NCI-H187 (cell line): Measurements from ENCODE around the gene SMURF2.
"Not testable (repeated sequence)": the region's sequence is repeated elsewhere in the genome, so short reads cannot be mapped to it uniquely, and the experiment has no call there.

Experiments used
- DNase-seq, 2 experiments: peaks; one replicate each; lab custom pipeline; 2025; lab: John Stamatoyannopoulos, UW

Gene SMURF2

GRCh38 chr17:64630309-64631223 lies 31.5 kb downstream of the SMURF2 start:
- DNase-seq = no peak

DNA sequence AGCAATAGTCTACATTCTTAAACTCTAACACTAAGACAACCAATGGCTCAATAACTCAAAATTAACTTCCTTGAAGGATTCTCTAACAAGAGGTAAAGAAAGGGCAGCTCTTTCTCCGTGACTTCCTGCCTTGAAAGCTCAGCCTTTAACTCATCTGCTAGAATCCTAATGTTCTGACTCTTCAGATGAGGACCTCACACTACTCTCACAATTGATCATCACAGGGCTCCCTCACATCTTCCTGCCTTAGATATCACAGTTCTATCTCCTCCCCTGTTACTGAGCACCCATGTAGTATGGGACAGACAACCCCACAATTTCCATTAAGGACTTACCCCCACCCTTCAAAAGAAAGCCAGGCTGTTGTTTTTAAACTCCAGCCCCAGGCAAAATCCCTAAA lies 33.5 kb downstream of the SMURF2 start:
- DNase-seq = no peak

GRCh38 chr17:64627797-64628196 lies 34.3 kb downstream of the SMURF2 start:
- DNase-seq = no peak

DNA sequence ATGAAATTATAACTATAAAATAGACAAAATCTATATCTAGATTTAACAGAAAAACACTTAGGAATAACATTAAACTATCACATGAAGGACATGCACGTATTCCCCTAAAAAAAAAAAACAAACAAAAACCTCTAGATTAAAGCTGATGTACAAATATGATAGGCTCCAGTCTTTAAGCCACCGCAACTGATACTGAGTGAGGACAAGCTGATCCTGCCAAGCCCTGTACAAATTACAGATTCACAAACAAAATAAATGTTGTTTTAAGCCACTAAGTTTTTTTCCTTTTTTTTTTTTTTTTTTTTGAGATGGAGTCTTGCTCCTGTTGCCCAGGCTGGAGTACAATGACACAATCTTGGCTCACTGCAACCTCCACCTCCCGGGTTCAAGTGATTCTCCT lies 35.3 kb downstream of the SMURF2 start:
- no peak for DNase-seq

GRCh38 chr17:64625541-64625940 lies 36.6 kb downstream of the SMURF2 start:
- no peak for DNase-seq

DNA sequence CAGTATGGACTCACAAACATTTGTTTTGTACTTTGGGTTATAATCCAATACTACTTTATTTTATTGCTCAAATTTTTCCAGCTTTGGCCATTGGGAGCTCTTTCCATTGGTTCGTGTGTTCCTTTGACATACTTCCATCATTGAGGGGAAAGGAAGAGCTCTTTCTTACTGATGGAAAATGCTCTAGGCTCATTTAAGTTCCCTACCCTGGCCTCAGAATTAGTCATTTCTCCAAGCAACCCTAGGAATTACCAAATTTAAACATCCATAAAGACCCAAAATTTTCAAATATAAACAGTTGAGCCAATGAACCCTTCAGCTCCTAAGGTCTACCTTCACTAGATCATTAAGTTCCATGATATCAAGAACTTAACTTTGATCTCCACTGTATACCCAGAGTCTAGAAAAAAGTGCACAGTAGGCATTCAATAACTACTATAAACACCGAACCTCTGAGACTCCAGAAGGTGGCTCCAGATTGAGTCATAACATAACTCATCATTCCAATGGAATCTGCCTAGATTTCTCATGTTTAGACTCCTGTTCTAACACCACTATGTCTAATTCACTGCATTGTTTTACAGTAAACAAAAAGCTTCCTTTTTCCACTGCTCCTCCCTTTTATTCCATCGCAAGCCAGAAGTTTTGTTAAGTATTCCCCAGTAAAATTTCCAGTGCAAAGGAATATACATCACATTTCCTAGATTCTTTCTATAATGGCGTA lies 39.0 kb downstream of the SMURF2 start:
- DNase-seq = no peak

DNA sequence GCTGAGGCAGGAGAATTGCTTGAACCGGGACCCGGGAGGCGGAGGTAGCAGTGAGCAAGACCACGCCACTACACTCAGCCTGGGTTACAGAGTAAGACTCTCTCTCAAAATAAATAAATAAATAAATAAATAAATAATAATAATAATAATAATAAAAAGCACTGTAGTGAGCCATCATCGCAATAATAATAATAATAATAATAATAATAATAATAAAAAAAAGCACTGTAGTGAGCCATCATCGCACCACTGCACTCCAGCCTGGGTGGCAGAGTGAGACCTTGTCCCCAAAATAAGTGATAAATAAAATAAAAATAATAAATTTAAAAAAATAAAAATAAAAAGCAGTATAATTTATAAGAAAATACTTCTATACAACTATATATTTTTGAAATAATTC lies 40.3 kb downstream of the SMURF2 start:
- DNase-seq = no peak

DNA sequence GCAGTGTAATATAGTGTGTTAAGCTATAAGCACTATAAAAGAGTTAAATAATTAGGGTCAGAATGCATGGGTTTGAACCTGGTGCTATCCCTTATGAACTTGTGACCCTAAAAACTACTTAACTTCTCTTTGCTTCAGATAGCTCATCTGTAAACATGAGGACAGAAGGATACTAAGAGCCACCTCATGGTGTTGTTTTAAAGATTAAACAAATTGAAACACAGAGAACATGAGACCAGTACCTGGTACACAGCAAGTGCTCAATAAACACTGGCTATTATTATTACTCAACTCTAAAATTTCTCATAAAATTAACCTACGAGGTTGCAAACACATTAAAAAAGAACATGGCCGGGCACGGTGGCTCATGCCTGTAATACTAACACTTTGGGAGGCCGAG lies 43.3 kb downstream of the SMURF2 start:
- DNase-seq = no peak

DNA sequence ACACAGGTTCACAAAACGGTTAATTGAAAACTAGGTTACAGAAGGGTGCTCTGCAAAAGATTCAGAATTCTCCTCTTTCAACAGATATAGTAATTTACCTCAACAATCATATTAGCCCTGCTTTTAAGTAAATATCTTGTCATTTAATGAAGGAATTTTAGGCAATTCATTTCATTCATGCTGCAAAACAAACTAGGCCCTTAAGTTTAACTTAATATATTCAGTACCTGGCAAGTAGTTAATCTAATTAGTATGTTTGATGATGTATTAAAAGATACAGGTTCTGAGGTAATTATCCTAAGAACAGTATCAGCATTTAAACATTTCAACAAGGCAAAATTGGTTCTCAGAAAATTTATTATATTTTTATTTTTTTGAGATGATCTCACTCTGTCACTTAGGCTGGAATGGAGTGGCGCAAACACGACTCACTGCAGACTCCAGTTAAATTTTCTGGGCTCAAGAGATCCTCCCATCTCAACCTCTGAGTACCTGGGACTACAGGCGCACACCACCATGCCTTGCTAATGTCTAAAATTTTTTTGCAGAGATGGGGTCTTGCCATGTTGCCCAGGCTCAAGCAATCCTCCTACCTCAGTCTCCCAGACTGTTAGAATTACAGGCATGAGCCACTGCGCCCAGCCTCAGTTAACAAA lies 44.9 kb downstream of the SMURF2 start:
- DNase-seq = no peak

GRCh38 chr17:64615028-64615677 lies 47.0 kb downstream of the SMURF2 start:
- no peak for DNase-seq

GRCh38 chr17:64614266-64615027 lies 47.7 kb downstream of the SMURF2 start:
- DNase-seq = no peak

GRCh38 chr17:64611369-64611768 lies 50.7 kb downstream of the SMURF2 start:
- DNase-seq = no peak

DNA sequence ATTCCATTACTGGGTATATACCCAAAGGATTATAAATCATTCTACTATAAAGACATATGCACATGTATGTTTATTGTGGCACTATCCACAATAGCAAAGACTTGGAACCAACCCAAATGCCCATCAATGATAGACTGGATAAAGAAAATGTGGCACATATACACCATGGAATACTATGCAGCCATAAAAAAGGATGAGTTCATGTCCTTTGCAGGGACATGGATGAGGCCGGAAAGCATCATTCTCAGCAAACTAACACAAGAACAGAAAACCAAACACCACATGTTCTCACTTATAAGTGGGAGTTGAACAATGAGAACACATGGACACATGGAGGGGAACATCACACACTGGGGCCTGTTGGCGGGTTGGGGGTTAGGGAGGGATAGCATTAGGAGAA lies 51.9 kb downstream of the SMURF2 start:
- DNase-seq = not testable (repeated sequence)

GRCh38 chr17:64608571-64608981 lies 53.5 kb downstream of the SMURF2 start:
- no peak for DNase-seq

DNA sequence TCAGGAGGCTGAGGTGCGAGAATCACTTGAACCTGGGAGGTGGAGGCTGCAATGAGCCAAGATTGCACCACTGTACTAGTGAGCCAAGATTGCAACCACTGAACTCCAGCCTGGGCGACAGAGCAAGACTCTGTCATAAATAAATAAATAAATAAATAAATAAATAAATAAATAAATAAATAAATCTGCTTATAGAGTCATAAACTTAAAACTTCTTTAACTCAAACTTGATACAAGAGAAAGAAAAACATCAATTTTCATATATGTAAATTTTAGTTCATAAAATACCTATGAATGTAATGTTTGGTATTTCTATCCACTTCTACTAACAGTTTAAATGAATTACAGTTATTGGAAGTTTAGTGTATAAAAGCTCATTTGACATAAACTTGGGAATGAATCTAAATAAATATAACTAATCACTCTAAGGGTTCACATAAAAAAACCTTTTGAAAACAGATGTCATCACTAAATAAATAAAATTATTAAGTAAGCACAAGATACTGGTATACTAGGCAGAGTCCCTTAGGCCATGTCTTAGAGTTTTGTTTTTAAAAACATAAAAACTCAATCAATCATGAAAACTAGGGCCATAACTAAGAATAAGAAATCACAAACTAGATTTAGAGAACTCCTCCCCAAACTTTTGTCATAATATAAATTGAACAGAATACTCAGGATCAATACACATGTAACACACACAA lies 54.1 kb downstream of the SMURF2 start:
- no peak for DNase-seq

DNA sequence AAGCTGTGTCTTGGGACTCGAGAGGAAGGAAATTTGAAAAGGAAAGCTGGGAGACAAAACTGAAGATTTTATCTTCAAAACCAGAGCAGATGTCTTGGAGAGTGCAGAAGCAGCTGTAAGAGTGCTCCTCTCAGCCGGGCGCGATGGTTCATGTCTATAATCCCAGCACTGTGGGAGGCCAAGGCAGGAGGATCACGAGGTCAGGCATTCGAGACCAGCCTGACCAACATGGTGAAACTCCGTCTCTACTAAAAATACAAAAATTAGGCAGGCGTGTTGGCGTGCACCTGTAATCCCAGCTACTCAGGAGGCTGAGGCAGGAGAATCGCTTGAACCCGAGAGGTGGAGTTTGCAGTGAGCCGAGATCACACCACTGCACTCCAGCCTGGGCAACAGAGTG lies 57.6 kb downstream of the SMURF2 start:
- DNase-seq = not testable (repeated sequence)

DNA sequence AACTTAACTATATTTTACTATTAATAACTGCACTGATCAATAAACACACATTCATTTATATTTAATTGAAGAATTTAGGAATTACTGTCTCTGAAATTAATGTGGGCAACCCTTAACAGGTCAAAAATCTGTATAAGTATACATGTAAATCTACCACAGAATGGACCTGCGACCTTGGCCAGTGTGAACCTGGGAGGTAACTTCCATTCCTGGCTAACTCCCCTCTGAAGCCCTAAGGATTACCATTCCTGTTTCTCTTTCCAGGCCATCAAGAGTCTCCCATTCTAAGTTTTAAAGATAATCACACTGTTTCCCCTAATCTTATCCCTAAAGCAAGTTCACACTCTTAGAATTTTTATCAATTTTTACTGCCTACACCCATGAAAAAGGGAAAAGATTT lies 58.1 kb downstream of the SMURF2 start:
- DNase-seq = no peak

DNA sequence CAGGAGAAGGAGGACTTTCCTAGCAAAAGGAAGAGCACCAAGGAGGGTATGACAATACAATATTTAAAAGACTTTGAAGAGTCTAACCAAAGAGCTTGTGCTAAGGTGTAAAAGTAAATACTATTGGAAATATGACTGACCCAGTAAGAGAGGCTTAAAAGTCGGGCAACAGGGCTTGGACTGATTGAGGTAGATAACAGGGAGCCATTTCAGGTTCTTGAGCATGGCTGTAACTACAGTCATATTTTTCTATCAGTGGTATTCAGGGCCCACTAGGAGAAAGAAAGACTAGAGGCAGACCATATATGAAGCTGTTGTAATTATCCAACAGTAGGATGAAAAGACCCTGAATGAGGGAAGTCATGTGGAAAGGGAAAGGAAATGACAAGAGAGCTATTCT lies 62.3 kb downstream of the SMURF2 start:
- no peak for DNase-seq

DNA sequence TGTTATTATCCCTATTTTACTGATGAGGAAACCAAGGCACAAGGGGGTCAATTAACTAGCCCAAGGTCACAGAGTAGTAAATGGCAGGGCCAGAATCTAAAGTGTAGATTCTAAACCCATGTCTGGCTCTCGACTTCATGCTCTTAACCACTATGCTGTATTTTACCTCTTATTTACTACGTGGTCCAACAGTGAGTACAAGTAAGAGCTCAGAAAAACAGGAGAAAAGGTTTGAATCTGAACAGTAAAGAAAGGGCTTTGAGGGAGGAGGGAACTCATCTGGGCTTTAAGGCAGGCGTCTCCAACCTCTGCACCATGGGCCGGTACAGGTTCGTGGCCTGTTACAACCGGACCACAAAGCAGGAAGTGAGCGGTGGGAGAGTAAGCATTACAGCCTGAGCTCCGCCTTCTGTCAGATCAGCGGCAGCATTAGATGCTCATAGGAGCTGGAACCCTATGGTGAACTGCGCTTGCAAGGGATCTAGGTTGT lies 62.9 kb downstream of the SMURF2 start:
- DNase-seq = no peak

GRCh38 chr17:64598672-64599071 lies 63.4 kb downstream of the SMURF2 start:
- no peak for DNase-seq

DNA sequence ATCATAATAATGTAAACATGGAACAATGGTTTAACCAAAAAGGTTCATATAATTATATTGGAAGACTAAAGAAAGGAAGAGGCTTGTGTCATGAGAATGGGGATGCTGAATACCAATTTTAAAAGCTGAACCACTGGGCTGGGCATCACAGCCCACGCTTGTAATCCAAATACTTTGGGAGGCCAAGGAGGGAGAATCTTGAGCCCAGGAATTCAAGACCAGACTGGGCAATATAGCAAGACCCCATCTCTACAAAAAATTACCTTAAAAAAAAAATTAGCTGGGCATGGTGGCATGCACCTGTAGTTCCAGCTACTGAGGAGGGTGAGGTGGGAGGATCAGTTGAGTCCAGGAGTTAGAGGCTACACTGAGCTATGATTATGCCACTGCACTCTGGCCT lies 65.1 kb downstream of the SMURF2 start:
- no peak for DNase-seq
